H1 (cell line): ENCODE results near the gene SLC66A1. TPM values are rescaled to one million over a fixed set of nuclear protein-coding genes. Genes with fewer than 3 reads are reported as not detected.

Source experiments
- CTCF ChIA-PET: fragments of 300-600 bp; sonication (Branson Sonifier 250); formaldehyde crosslinking; loops from one replicate; lab custom pipeline; 2021; ENCODE audit not compliant: partially characterized antibody; lab: Charles Lee
- POLR2A ChIA-PET: fragments of 300-600 bp; sonication (Branson Sonifier 250); formaldehyde crosslinking; loops from one replicate; lab custom pipeline; 2021; ENCODE audit warnings: inconsistent platforms; ENCODE audit not compliant: partially characterized antibody; lab: Charles Lee
- DNase-seq, 2 experiments: peaks; one replicate each; pipeline versions ENCODE4 v3.0.0 to v3.0.0-alpha.2; 2010 to 2022; ENCODE audit warnings: low spot score in 2 of 2, low read depth in 1 of 2, mixed read lengths in 1 of 2
- FAIRE-seq: peaks from 2 replicates; lab custom pipeline; 2011; peaks lifted over from hg19 to GRCh38; lab: Jason Lieb, UNC
- H2AFZ ChIP-seq: 2 replicates; pipeline ENCODE4 v1.8.1; 2012; ENCODE audit warnings: low read length, inconsistent platforms
- H2AK5ac ChIP-seq: 2 replicates; pipeline ENCODE4 v1.6.1; 2013; ENCODE audit warnings: low read depth, low read length
- H2BK120ac ChIP-seq: replicated peaks from 2 replicates; pipeline ENCODE3; 2013; ENCODE audit warnings: low read depth, low read length, inconsistent platforms
- H2BK12ac ChIP-seq: 2 replicates; pipeline ENCODE4 v1.6.1; 2013; ENCODE audit warnings: low read depth, low read length
- H2BK15ac ChIP-seq: 2 replicates; pipeline ENCODE4 v1.6.1; 2013; ENCODE audit warnings: low read length
- H2BK20ac ChIP-seq: 2 replicates; pipeline ENCODE4 v1.6.1; 2013; ENCODE audit warnings: low read length
- H2BK5ac ChIP-seq: 2 replicates; pipeline ENCODE4 v1.6.1; 2013; ENCODE audit warnings: low read depth, low read length
- H3K14ac ChIP-seq: 2 replicates; pipeline ENCODE4 v1.6.1; 2013; ENCODE audit warnings: inconsistent platforms; ENCODE audit not compliant: insufficient read length
- H3K18ac ChIP-seq: 2 replicates; pipeline ENCODE4 v1.6.1; 2013; ENCODE audit warnings: low read length; ENCODE audit errors: extremely low read depth
- H3K23ac ChIP-seq: 2 replicates; pipeline ENCODE4 v1.6.1; 2013; ENCODE audit warnings: inconsistent platforms; ENCODE audit not compliant: insufficient read length
- H3K23me2 ChIP-seq: 2 replicates; pipeline ENCODE4 v1.6.1; 2013; ENCODE audit warnings: low read depth, low read length
- H3K27ac ChIP-seq: 2 replicates; pipeline ENCODE4 v1.6.1; 2011; ENCODE audit warnings: low read depth, low read length, inconsistent platforms
- H3K27me3 ChIP-seq, 4 experiments: replicated peaks in 1 of 4; 1 replicate in 1 of 4; 2 replicates in 3 of 4; pipeline versions ENCODE4 v1.6.1 to v1.8.1; 2011 to 2013; ENCODE audit warnings: low read length in 3 of 4, mild to moderate bottlenecking in 3 of 4, inconsistent platforms in 2 of 4, mixed read lengths in 2 of 4, moderate library complexity in 1 of 4; ENCODE audit not compliant: control insufficient read depth in 3 of 4, insufficient read depth in 3 of 4; ENCODE audit errors: extremely low read depth in 1 of 4
- H3K36me3 ChIP-seq, 4 experiments: 2 replicates each; pipeline versions ENCODE4 v1.6.1 to v1.8.1; 2011 to 2013; ENCODE audit warnings: mild to moderate bottlenecking in 4 of 4, low read length in 3 of 4, moderate library complexity in 2 of 4, control low read depth in 1 of 4, inconsistent platforms in 1 of 4; ENCODE audit not compliant: insufficient read depth in 4 of 4, control insufficient read depth in 2 of 4
- H3K4ac ChIP-seq: replicated peaks from 2 replicates; pipeline ENCODE3; 2013; ENCODE audit warnings: low read length, low read depth, mixed read lengths, inconsistent platforms; ENCODE audit not compliant: insufficient read length
- H3K4me1 ChIP-seq, 4 experiments: replicated peaks in 1 of 4; 1 replicate in 1 of 4; 2 replicates in 3 of 4; pipeline versions ENCODE4 v1.6.1 to v1.8.1; 2011 to 2013; ENCODE audit warnings: low read length in 3 of 4, inconsistent platforms in 2 of 4, mixed read lengths in 1 of 4; ENCODE audit not compliant: insufficient read depth in 4 of 4, control insufficient read depth in 3 of 4
- H3K4me2 ChIP-seq, 2 experiments: 2 replicates each; pipeline versions ENCODE4 v1.6.1 to v1.8.1; 2011 to 2013; ENCODE audit warnings: low read depth in 2 of 2, low read length in 2 of 2, control low read depth in 1 of 2, inconsistent platforms in 1 of 2, mild to moderate bottlenecking in 1 of 2; ENCODE audit not compliant: insufficient read depth in 1 of 2
- H3K4me3 ChIP-seq, 4 experiments: fragments of 200-600, 300-600 bp in 1 of 4; sonication (generic), shearing (Covaris generic), sonication (Bioruptor Twin) in 1 of 4; 2 replicates each; pipeline versions ENCODE4 v1.5.1 to v1.8.1; 2011 to 2016; ENCODE audit warnings: low read length in 4 of 4, low read depth in 3 of 4, control low read depth in 2 of 4, inconsistent platforms in 2 of 4, mild to moderate bottlenecking in 2 of 4, mixed read lengths in 1 of 4, moderate library complexity in 1 of 4; ENCODE audit not compliant: insufficient read depth in 2 of 4; ENCODE audit errors: extremely low read depth in 1 of 4
- H3K56ac ChIP-seq: replicated peaks from 2 replicates; pipeline ENCODE3; 2013; ENCODE audit warnings: low read depth, mild to moderate bottlenecking, mixed read lengths, low read length, inconsistent platforms; ENCODE audit not compliant: insufficient read length
- H3K79me1 ChIP-seq: 2 replicates; pipeline ENCODE4 v1.6.1; 2013; ENCODE audit warnings: low read depth, low read length, control low read depth
- H3K79me2 ChIP-seq, 2 experiments: 2 replicates each; pipeline versions ENCODE4 v1.6.1 to v1.8.1; 2012 to 2013; ENCODE audit warnings: low read length in 2 of 2, mild to moderate bottlenecking in 2 of 2, inconsistent platforms in 1 of 2; ENCODE audit not compliant: insufficient read depth in 2 of 2, control insufficient read depth in 1 of 2
- H3K9ac ChIP-seq, 4 experiments: replicated peaks in 1 of 4; 1 replicate in 1 of 4; 2 replicates in 3 of 4; pipeline versions ENCODE4 v1.6.1 to v1.8.1; 2011 to 2013; ENCODE audit warnings: low read depth in 3 of 4, low read length in 3 of 4, control low read depth in 2 of 4, mild to moderate bottlenecking in 2 of 4, moderate library complexity in 2 of 4, inconsistent platforms in 1 of 4; ENCODE audit errors: extremely low read depth in 1 of 4
- H3K9me3 ChIP-seq, 2 experiments: 2 replicates each; pipeline versions ENCODE4 v1.6.1 to v1.8.1; 2012 to 2013; ENCODE audit warnings: mild to moderate bottlenecking in 2 of 2, moderate library complexity in 2 of 2, control low read depth in 1 of 2, inconsistent platforms in 1 of 2, low read depth in 1 of 2, low read length in 1 of 2, mixed read lengths in 1 of 2; ENCODE audit not compliant: insufficient read depth in 2 of 2
- H4K20me1 ChIP-seq, 2 experiments: replicated peaks in 1 of 2; 2 replicates each; pipeline versions ENCODE3 to v1.8.1; 2011 to 2013; ENCODE audit warnings: inconsistent platforms in 2 of 2, low read length in 2 of 2, mild to moderate bottlenecking in 1 of 2; ENCODE audit not compliant: insufficient read depth in 2 of 2, control insufficient read depth in 1 of 2
- H4K5ac ChIP-seq: 2 replicates; pipeline ENCODE4 v1.6.1; 2013; ENCODE audit warnings: low read length, low read depth, mixed read lengths, inconsistent platforms; ENCODE audit not compliant: insufficient read length
- H4K8ac ChIP-seq: 2 replicates; pipeline ENCODE4 v1.8.0; 2013; ENCODE audit warnings: mild to moderate bottlenecking, moderate library complexity, low read length, inconsistent platforms; ENCODE audit not compliant: insufficient read depth; ENCODE audit errors: extremely low read depth
- H4K91ac ChIP-seq: replicated peaks from 2 replicates; pipeline ENCODE3; 2013; ENCODE audit warnings: low read length, mixed read lengths, inconsistent platforms; ENCODE audit not compliant: insufficient read length
- BCL11A ChIP-seq, 2 experiments: IDR thresholded peaks; one replicate each; pipeline ENCODE4 v1.6.1; 2011; ENCODE audit warnings: low read depth in 2 of 2, low read length in 2 of 2, mild to moderate bottlenecking in 2 of 2
- CHD1 ChIP-seq: IDR thresholded peaks from 2 replicates; pipeline ENCODE4 v1.6.1; 2012; ENCODE audit warnings: low read depth, low read length, improper control_type of control experiment
- CTBP2 ChIP-seq: IDR thresholded peaks from 2 replicates; pipeline ENCODE4 v1.7.0; 2011; ENCODE audit warnings: borderline replicate concordance, mild to moderate bottlenecking, moderate library complexity, mixed read lengths, low read length; ENCODE audit not compliant: insufficient read depth, insufficient read length
- EP300 ChIP-seq, 2 experiments: IDR thresholded peaks; 1 replicate in 1 of 2; 2 replicates in 1 of 2; pipeline ENCODE4 v1.6.1; 2011 to 2012; ENCODE audit warnings: low read depth in 2 of 2, low read length in 2 of 2, mild to moderate bottlenecking in 2 of 2, borderline replicate concordance in 1 of 2, inconsistent platforms in 1 of 2, moderate library complexity in 1 of 2
- HDAC2 ChIP-seq, 2 experiments: fragments of 300-600 bp in 1 of 2; sonication (generic) in 1 of 2; IDR thresholded peaks; 2 replicates each; pipeline ENCODE4 v1.6.1; 2011 to 2012; ENCODE audit warnings: low read depth in 2 of 2, low read length in 2 of 2, mild to moderate bottlenecking in 2 of 2, moderate library complexity in 2 of 2, borderline replicate concordance in 1 of 2, inconsistent platforms in 1 of 2
- RFX5 ChIP-seq: IDR thresholded peaks from 2 replicates; pipeline ENCODE4 v1.6.1; 2011; ENCODE audit warnings: low read depth, low read length, improper control_type of control experiment, borderline replicate concordance
- SP4 ChIP-seq: IDR thresholded peaks from 2 replicates; pipeline ENCODE4 v1.6.1; 2012; ENCODE audit warnings: low read length, inconsistent platforms
- TEAD4 ChIP-seq: IDR thresholded peaks from 2 replicates; pipeline ENCODE4 v1.6.1; 2012; ENCODE audit warnings: low read depth, low read length, inconsistent platforms, mixed read lengths
- YY1 ChIP-seq: IDR thresholded peaks from 2 replicates; pipeline ENCODE4 v1.6.1; 2011; ENCODE audit warnings: low read depth, mild to moderate bottlenecking, low read length
- WGBS, 2 experiments: shearing (Covaris generic) in 1 of 2; methylation state at CpG; one replicate each; pipeline versions ENCODE4 v1.1.6 to v1.1.7; 2013 to 2015; ENCODE audit warnings: low lambda C conversion rate in 2 of 2, mixed read lengths in 2 of 2, inconsistent platforms in 1 of 2, low coverage in 1 of 2, missing lambda C conversion rate in 1 of 2; ENCODE audit not compliant: insufficient replicate concordance in 2 of 2, insufficient coverage in 1 of 2, insufficient read length in 1 of 2; ENCODE audit errors: extremely low coverage in 1 of 2, missing lambda C conversion rate in 1 of 2; 5-methylcytosine and 5-hydroxymethylcytosine counted together
- polyA plus RNA-seq, 7 experiments: library from polyadenylated mRNA; depleted of rRNA in 3 of 7; stranded (reverse) in 5 of 7; unstranded in 2 of 7; fragments of >200 nt in 5 of 7; fragments of 200-250 nt in 2 of 7; gene quantifications; 1 replicate in 5 of 7; 2 replicates in 1 of 7; 4 replicates in 1 of 7; pipeline versions ENCODE4 v1.2.1 to v1.2.3, GENCODE V29; 2011 to 2013; ENCODE audit warnings: missing spikeins in 2 of 7, mixed read lengths in 2 of 7
- total RNA-seq: library from RNA; stranded (reverse); fragmentation: NEBNext Ultra II Directional; extraction: Animal tissue kit (Norgen Biotek cat#: 25700); gene quantifications from 2 replicates; pipeline ENCODE4 v1.2.1, GENCODE V29; 2021

The SLC66A1 gene
- total and polyA plus RNA-seq, 2 of the 8 experiments (the other 6 are each of a cell fraction or from before 2014, with no cell fraction given), result 16.8 to 27.9 TPM

- WGBS, 2 experiments, result 82% methylated on average over 11 of the region's 13 CpGs; no CpG with 5 or more reads in 1 of the 2 experiments
- Histone ChIP-seq H3K4me3 (no peak overlapping the region), H3K23me2 (no peaks in the 10 kb centered on the region), H2BK20ac (no peak overlapping the region), H3K27me3 (no peaks in the 10 kb centered on the region), H2BK120ac (no peak overlapping the region), H3K4me1 (no peaks in the 10 kb centered on the region), H4K91ac (no peak overlapping the region), H4K5ac (no peak overlapping the region), H3K18ac (no peak overlapping the region), H4K20me1 (peaks cover 19 to 22% of the 10 kb centered on the region in 2 experiments), H3K27ac (no peak overlapping the region; the same call in 1 of the 2 replicates), H2BK12ac (no peak overlapping the region), H2BK15ac (no peak overlapping the region), H3K79me2 (peaks cover 0 to 4% of the 10 kb centered on the region in 2 experiments; a peak in 1 of 4 replicates), H3K14ac (no peak overlapping the region), H3K9me3 (no peaks in the 10 kb centered on the region), H3K4me2 (no peak overlapping the region), H3K23ac (no peak overlapping the region), H2AK5ac (no peak overlapping the region), H4K8ac (no peak overlapping the region), H3K36me3 (peaks cover 0 to 10% (median 2%) of the 10 kb centered on the region in 4 experiments; a peak in 3 of 8 replicates), H3K4ac (no peak overlapping the region), H3K56ac (no peak overlapping the region), H3K79me1 (peaks cover 15% of the 10 kb centered on the region), H2AFZ (no peak overlapping the region), H2BK5ac (no peak overlapping the region; the same call in 1 of the 2 replicates), H3K9ac (0 out of 7 replicates have a peak overlapping the region, but pooled peaks of 1 of the 4 experiments have one; percentile 15)
- POLR2A ChIA-PET, result no interaction called here
- FAIRE-seq (no peak), DNase-seq (no peak)
- CTCF ChIA-PET, result interaction anchor here (1.0 to 9.2 kb wide), 8 partner anchors 15 to 211 kb away, joined by 3 to 68 read pairs (median 4); no protein-coding TSS in a partner anchor
- no peak for TF ChIP-seq SP4
- TF ChIP-seq HDAC2 (IDR thresholded peaks at IDR 0.05; ENCODE audit: borderline replicate concordance in 1 of 2, low read depth in 2 of 2, low read length in 2 of 2), result no peak
- no peak for TF ChIP-seq TEAD4
- no peak for TF ChIP-seq CTBP2
- no peak for TF ChIP-seq CHD1
- TF ChIP-seq BCL11A (IDR thresholded peaks at IDR 0.05; ENCODE audit: low read depth in 2 of 2, low read length in 2 of 2), result no peak
- no peak for TF ChIP-seq RFX5
- TF ChIP-seq YY1, result no peak
- no peak for TF ChIP-seq EP300 (IDR thresholded peaks at IDR 0.05; ENCODE audit: borderline replicate concordance in 1 of 2, low read depth in 2 of 2, low read length in 2 of 2)
Measured at GRCh38 chr1:19370453-19371170, 58.5 kb downstream of the SLC66A1 start.
